A673 (cell line): Measurements from ENCODE around the gene SART1. TPM values are rescaled to one million over a fixed set of nuclear protein-coding genes. Genes with fewer than 3 reads are reported as not detected.

ENCODE experiments used
- BruUV-seq: library from RNA; stranded (reverse); fragments of 400-500 nt; replicated peaks from 2 replicates; lab custom pipeline; 2021; lab: Mats Ljungman, UMichigan
- CTCF ChIA-PET: fragments of 300-600 bp; sonication (Branson Sonifier 250); formaldehyde crosslinking; loops from one replicate; lab custom pipeline; 2022; ENCODE audit warnings: antibody characterized with exemption; lab: Charles Lee
- POLR2A ChIA-PET: fragments of 300-600 bp; sonication (Branson Sonifier 250); formaldehyde crosslinking; loops from one replicate; lab custom pipeline; 2022; ENCODE audit warnings: antibody characterized with exemption; ENCODE audit not compliant: low non-redundant PET; lab: Charles Lee
- DNase-seq: peaks from one replicate; pipeline ENCODE4 v3.0.0-alpha.2; 2015; ENCODE audit warnings: low spot score
- H3K27ac ChIP-seq: fragments of 200-600 bp; sonication (generic); 2 replicates; pipeline ENCODE4 v1.5.1; 2016; ENCODE audit warnings: mixed run types, low read depth, mild to moderate bottlenecking, mixed read lengths, antibody characterized with exemption, low read length; ENCODE audit not compliant: poor library complexity, severe bottlenecking
- H3K27me3 ChIP-seq: fragments of 200-600 bp; sonication (generic); replicated peaks from 2 replicates; pipeline ENCODE4 v1.6.1; 2017; ENCODE audit warnings: mixed run types, low read depth, mild to moderate bottlenecking, mixed read lengths, antibody characterized with exemption, low read length; ENCODE audit not compliant: insufficient read depth, poor library complexity
- H3K36me3 ChIP-seq: fragments of 200-600 bp; sonication (generic); 2 replicates; pipeline ENCODE4 v1.6.1; 2016; ENCODE audit warnings: mixed run types, mild to moderate bottlenecking, mixed read lengths, antibody characterized with exemption, low read length; ENCODE audit not compliant: insufficient read depth, poor library complexity, severe bottlenecking
- H3K4me1 ChIP-seq: fragments of 200-600 bp; sonication (generic); 2 replicates; pipeline ENCODE4 v1.6.1; 2017; ENCODE audit warnings: mixed run types, mild to moderate bottlenecking, mixed read lengths, antibody characterized with exemption, low read length; ENCODE audit not compliant: insufficient read depth, poor library complexity, severe bottlenecking
- H3K4me3 ChIP-seq: fragments of 200-600 bp; sonication (generic); 2 replicates; pipeline ENCODE4 v1.5.1; 2016; ENCODE audit warnings: low read depth, mixed run types, mild to moderate bottlenecking, mixed read lengths, low read length; ENCODE audit not compliant: poor library complexity, severe bottlenecking
- H3K9me3 ChIP-seq: fragments of 200-600 bp; sonication (generic); 2 replicates; pipeline ENCODE4 v1.6.1; 2016; ENCODE audit warnings: mixed run types, low read depth, mild to moderate bottlenecking, mixed read lengths, antibody characterized with exemption, low read length; ENCODE audit not compliant: poor library complexity, severe bottlenecking
- CTCF ChIP-seq: fragments of 300-800, 200-600 bp; sonication (generic); conservative IDR thresholded peaks from 2 replicates; pipeline ENCODE4 v1.5.1; 2017; ENCODE audit warnings: low read depth, mild to moderate bottlenecking, antibody characterized with exemption, low read length, moderate library complexity, mixed read lengths
- EZH2 ChIP-seq: fragments of 200-600 bp; sonication (generic); IDR thresholded peaks from 2 replicates; pipeline ENCODE4 v1.6.1; 2017; ENCODE audit warnings: borderline replicate concordance, low read depth, mild to moderate bottlenecking, mixed read lengths, antibody characterized with exemption, low read length; ENCODE audit not compliant: poor library complexity, severe bottlenecking
- intact Hi-C: fragments of 100-400 bp; cut with micrococcal nuclease; formaldehyde crosslinking; loops from one replicate; pipeline ENCODE4 v1.10.0; 2022; ENCODE audit not compliant: unreplicated experiment
- total RNA-seq: library from RNA; stranded (reverse); gene quantifications from 2 replicates; pipeline ENCODE4 v1.2.3, GENCODE V29; 2021

Gene SART1
- total RNA-seq, 1 experiment from 2014 or later: 96.3 TPM

DNA sequence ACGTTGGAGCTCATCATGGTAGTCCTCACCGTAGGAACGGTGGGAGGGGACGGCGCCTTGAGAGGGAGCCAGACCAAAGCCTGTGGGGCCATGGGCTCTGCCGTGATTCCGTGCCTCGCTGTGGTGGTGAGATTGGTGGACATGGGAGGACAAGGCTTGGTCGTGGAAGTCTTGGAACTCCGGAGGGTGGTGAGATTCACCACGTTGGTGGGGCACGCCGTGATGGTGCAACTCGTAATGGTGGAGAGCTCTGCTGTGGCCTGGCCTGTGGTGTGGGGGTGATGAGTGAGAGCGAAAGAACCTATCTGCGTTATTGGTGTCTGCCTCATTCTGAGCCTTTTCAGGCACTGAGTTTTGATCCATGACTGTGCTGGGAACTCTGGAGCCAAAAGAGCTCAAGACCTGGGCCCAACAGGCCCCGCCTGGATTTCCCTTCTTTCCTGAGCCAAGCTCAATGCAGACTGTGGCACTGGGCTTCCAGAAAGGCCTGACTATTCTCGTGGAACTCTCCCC is 64.5 kb downstream of the SART1 start, which contains the start of gene CATSPER1:
Gene CATSPER1, minus strand, starts transcription at position 463 of the 513 bp plus-strand sequence. Its CDS starts 100 bp downstream, at position 363.
- Histone ChIP-seq H3K4me1 (no peaks in the 10 kb centered on the region), H3K27ac (no peak within 1 kb of the TSS), H3K9me3 (no peaks in the 10 kb centered on the region), H3K36me3 (no peaks in the 10 kb centered on the region), H3K27me3 (no peaks in the 10 kb centered on the region), H3K4me3 (no peak within 1 kb of the TSS)
- ChIA-PET CTCF (no interaction called here), POLR2A (interaction anchor here (0.8 kb wide), 1 partner anchor 23 kb away, joined by 6 read pairs; no protein-coding TSS in a partner anchor)
- TF ChIP-seq CTCF: no peak
- TF ChIP-seq EZH2: no peak
- intact Hi-C loops: no loop called here
- BruUV-seq: no TSS peak
- DNase-seq: no peak

Other genes with a start within 250 kb of the SART1 start
- 68.1 and 71.3 TPM in 2 replicates for gene KAT5, start 249.5 kb upstream of the SART1 start, total RNA-seq
- 73.6 and 80.2 TPM in 2 replicates for gene RNASEH2C, start 240.9 kb upstream of the SART1 start, total RNA-seq
- 22.5 and 22.8 TPM in 2 replicates for gene AP5B1, start 180.8 kb upstream of the SART1 start, total RNA-seq
- gene OVOL1, start 174.7 kb upstream of the SART1 start, total RNA-seq: not detected in 2 replicates
- 2.0 and 2.1 TPM in 2 replicates for gene SNX32, start 127.8 kb upstream of the SART1 start, total RNA-seq
- 1,449 and 1,649 TPM in 2 replicates for gene CFL1, start 103.6 kb upstream of the SART1 start, total RNA-seq
- 64.6 and 77.4 TPM in 2 replicates for gene MUS81, start 101.3 kb upstream of the SART1 start, total RNA-seq
- 31.2 and 37.6 TPM in 2 replicates for gene EFEMP2, start 88.9 kb upstream of the SART1 start, total RNA-seq
- gene CTSW, start 81.9 kb upstream of the SART1 start, total RNA-seq: not detected in 2 replicates
- 98.5 and 116 TPM in 2 replicates for gene FIBP, start 73.3 kb upstream of the SART1 start, total RNA-seq
- gene CCDC85B, start 71.1 kb upstream of the SART1 start, total RNA-seq: 32.3 and 32.9 TPM in 2 replicates
- 12.6 and 29.0 TPM in 2 replicates for gene FOSL1, start 61.3 kb upstream of the SART1 start, total RNA-seq
- 22.4 and 27.6 TPM in 2 replicates for gene C11orf68, start 42.7 kb upstream of the SART1 start, total RNA-seq
- 122 and 124 TPM in 2 replicates for gene DRAP1, start 42.3 kb upstream of the SART1 start, total RNA-seq
- not detected in 2 replicates for gene TSGA10IP, start 16.3 kb upstream of the SART1 start, total RNA-seq
- gene EIF1AD, start 40.4 kb downstream of the SART1 start, total RNA-seq: 69.4 and 86.2 TPM in 2 replicates
- gene BANF1, start 40.8 kb downstream of the SART1 start, total RNA-seq: 541 and 556 TPM in 2 replicates
- gene CST6, start 50.3 kb downstream of the SART1 start, total RNA-seq: 2.3 and 3.9 TPM in 2 replicates
- gene CATSPER1, start 64.7 kb downstream of the SART1 start, total RNA-seq: not detected in 2 replicates
- gene GAL3ST3, start 87.4 kb downstream of the SART1 start, total RNA-seq: 1.8 and 2.0 TPM in 2 replicates
- gene SF3B2, start 90.6 kb downstream of the SART1 start, total RNA-seq: 357 and 358 TPM in 2 replicates
- gene PACS1, start 108.5 kb downstream of the SART1 start, total RNA-seq: 75.7 and 79.1 TPM in 2 replicates